Central memory CD4-positive, alpha-beta T cell (primary cell): ENCODE measurements around the gene RNASE2.
"Not testable (repeated sequence)": the region's sequence is repeated elsewhere in the genome, so short reads cannot be mapped to it uniquely, and the experiment has no call there.

Source experiments
- DNase-seq: peaks from one replicate; pipeline ENCODE4 v3.0.0; 2022
- total RNA-seq, 3 experiments: gene quantifications; one replicate each; lab custom pipeline; 2026; lab: John Stamatoyannopoulos, UW

The RNASE2 gene
- total RNA-seq = 0 reads per million in 3 experiments

- DNase-seq = not testable (repeated sequence)
Measured at GRCh38 chr14:20954736-20955537, at the start of gene RNASE2. RNASE2 (plus strand) TSS chr14:20955487; CDS start chr14:20955772, 285 bp downstream.

- DNase-seq = no peak
Measured at GRCh38 chr14:20905676-20906075, 49.6 kb upstream of the RNASE2 start.

- no peak for DNase-seq
Measured at GRCh38 chr14:20907214-20907613, 48.1 kb upstream of the RNASE2 start.

GRCh38 chr14:20910822-20911221, 44.5 kb upstream of the RNASE2 start:
- DNase-seq = not testable (repeated sequence)

- DNase-seq = not testable (repeated sequence)
Measured at GRCh38 chr14:20919038-20919756, 36.1 kb upstream of the RNASE2 start.

- DNase-seq = not testable (repeated sequence)
Measured at GRCh38 chr14:20923766-20924297, 31.5 kb upstream of the RNASE2 start.

- no peak for DNase-seq
Measured at GRCh38 chr14:20934148-20934762, 21.0 kb upstream of the RNASE2 start.

GRCh38 chr14:20935303-20935984, 19.8 kb upstream of the RNASE2 start:
- DNase-seq = no peak

GRCh38 chr14:20945146-20945545, 10.1 kb upstream of the RNASE2 start:
- DNase-seq = not testable (repeated sequence)

GRCh38 chr14:20946707-20947106, 8.6 kb upstream of the RNASE2 start:
- not testable (repeated sequence) for DNase-seq

GRCh38 chr14:20955538-20955873, 219 bp downstream of the RNASE2 start:
- DNase-seq = not testable (repeated sequence)

- DNase-seq = peak; percentile 11
Measured at GRCh38 chr14:20956376-20956976, 1.2 kb downstream of the RNASE2 start.

GRCh38 chr14:20958946-20959345, 3.7 kb downstream of the RNASE2 start:
- DNase-seq = not testable (repeated sequence)

- no peak for DNase-seq
Measured at GRCh38 chr14:20969336-20969735, 14.0 kb downstream of the RNASE2 start.

- no peak for DNase-seq
Measured at GRCh38 chr14:20970647-20970982, 15.3 kb downstream of the RNASE2 start.

- DNase-seq = peak; percentile 69
Measured at GRCh38 chr14:20970983-20971704, 15.9 kb downstream of the RNASE2 start.

- DNase-seq = no peak
Measured at GRCh38 chr14:20971705-20972021, 16.4 kb downstream of the RNASE2 start.

GRCh38 chr14:20973501-20973900, 18.2 kb downstream of the RNASE2 start:
- DNase-seq = no peak

GRCh38 chr14:20976291-20976690, 21.0 kb downstream of the RNASE2 start:
- DNase-seq = no peak

- DNase-seq = no peak
Measured at GRCh38 chr14:20978687-20979086, 23.4 kb downstream of the RNASE2 start.

- DNase-seq = no peak
Measured at GRCh38 chr14:20980906-20981305, 25.6 kb downstream of the RNASE2 start.
